Activated CD4-positive, alpha-beta T cell treated with anti-CD3 and anti-CD28 coated beads for 24 hours (primary cell): ENCODE data around the gene CPT1A.

Experiments used
- DNase-seq, 2 donors: peaks; one replicate each; pipeline ENCODE4 v3.0.0-alpha.2; 2020; ENCODE audit warnings: low read depth in 2 of 2

The CPT1A gene

DNA sequence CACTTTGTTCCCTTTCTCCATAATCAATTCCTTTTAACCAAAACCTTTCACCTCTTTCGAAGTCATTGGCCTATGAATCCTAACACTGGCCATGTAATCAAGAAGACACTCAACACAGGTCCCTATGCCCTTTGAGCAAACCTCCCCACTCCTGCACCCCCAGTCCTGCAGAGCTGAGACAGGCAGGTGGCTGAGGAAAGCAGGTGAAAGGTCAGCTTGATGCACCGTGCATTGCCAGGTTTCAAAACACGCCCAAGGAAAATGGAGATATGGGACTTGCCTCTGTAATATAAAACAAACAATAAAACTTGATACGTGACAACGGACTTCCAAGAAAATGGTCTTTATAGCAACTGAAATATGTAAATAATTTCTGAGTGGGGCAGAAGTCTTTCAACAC lies 10.6 kb downstream of the CPT1A start:
- DNase-seq: no peak

DNA sequence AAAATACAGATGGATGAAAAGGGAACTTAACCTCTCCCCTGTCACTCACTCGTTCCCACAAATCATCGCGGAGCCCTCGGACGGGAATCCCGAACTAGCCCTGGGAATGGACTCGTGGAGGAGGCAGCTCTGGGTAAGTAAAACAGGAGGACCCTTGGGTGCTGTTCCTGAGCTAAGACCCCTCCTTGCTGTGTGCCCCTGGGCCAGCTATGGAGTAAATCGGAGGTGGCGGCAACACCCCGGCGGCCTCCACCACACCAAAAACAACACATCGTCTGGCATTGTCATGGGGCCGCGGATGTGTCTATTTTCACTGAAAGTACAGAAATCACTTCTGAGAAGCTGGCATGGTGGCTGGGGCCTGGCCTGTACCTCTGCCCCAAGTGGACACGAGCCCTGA lies 12.1 kb downstream of the CPT1A start:
- DNase-seq: no peak

DNA sequence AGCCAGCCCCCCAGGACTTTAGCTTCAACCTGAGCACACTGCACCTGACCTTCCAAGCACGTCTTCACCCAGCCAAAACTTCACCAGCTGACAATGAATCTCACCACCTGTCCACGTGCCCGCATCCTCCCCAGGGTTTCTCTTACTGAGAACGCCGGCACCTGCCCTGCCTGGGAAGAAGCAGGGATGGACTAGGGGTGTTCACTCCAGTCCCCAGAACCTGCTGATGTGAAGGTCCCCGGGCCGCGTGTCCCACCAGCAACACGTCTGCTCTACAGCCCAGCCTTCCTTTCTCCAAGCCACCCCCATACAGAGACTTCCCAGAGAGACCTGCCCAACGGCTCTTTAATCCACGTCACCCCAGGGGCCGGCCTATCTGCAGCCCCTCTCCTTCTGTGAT lies 12.8 kb downstream of the CPT1A start:
- DNase-seq: no peak

DNA sequence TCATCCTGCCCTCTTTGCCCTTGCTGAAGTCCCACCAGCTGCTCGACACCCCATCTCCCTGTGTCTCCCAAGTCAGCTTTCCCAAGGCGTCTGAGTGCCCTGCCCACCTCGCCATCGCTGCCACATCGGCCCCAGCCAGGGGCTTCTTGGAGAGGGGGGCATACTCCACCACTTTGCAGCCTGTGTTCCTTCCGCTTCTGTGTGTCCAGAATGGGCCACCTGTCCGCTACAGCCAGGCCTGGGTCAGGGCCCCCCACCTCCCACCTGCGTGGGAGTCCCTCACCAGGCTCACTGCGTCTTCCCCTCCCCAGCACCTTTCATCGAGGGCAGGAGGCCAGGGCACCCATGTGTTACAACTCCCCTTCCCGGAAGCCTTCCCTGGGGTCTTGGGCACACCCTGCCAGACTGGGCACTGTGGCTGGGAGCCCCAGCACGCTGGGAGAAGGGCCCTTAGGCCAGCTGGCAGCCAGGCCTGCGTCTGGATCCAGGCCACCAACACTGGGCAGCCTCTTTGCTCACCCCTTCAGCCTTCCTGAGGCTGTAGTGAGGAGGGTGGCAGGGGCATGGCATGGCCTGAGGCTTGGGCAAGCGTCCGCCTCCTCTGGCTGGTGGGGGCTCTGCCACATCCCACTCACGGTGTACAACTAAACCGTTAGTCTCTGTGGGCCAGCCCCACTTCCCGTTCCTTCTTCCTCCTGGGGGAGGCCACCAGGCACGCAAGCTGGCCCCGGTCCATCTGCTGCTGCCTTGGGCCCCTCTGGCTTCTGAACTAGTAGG lies 13.4 kb downstream of the CPT1A start:
- no peak for DNase-seq

DNA sequence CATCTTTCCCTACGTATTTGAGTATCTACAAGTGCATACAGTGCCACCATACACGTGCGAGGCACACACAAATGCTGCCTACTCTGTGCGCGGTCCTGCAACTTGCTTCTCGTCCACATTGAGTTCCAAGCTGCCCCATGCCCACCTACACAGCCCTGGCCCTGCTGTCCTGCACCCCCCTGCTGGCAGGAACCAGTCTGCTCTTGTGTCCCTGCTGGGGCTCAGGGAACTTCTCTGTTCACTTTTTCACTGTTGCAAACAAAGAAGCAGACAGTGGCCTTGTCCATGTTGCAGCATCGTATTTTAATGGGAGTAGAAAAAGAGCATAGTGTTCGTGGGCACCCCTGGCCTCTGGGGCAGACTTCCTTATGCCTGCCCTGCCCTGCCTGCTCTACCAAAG lies 14.0 kb downstream of the CPT1A start:
- no peak for DNase-seq

DNA sequence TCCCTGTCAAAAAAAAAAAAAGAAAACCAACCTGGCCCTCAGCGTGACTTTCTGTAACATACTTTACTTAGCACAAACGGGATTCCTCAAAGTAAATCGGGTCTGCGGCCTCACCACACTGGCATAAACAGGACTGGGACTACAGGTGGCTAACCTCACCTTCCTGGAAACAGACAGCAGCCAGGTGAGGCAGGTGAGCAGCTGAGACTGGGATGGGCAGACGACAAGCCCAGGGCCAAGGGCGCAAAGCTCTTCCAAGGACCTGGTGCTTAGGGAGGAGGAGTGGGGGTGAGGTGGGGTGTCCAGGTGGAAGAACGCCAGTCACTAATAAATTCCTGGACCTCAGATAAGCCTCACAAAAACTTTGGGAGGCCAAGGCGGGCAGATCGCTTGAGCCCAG lies 15.0 kb downstream of the CPT1A start:
- DNase-seq: no peak

DNA sequence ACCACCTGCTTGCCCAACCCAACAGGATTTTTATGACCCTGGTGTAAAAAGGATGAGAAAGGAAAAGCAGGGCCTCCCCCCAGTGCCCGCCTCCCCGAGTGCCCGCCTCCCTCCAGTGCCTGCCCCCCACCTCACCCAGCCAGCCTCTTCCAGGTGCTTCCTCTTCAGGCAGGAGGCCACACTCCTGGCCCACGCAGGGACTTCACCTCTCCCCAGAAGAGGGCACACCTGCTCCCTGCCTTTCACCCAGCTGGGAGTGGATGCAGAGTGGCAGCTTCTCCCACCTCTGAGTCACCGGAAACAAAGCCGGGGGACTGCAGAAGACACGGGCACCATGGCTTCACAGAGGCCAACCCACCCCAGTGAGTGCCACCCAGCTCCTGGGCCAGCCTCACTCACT lies 16.1 kb downstream of the CPT1A start:
- no peak for DNase-seq

DNA sequence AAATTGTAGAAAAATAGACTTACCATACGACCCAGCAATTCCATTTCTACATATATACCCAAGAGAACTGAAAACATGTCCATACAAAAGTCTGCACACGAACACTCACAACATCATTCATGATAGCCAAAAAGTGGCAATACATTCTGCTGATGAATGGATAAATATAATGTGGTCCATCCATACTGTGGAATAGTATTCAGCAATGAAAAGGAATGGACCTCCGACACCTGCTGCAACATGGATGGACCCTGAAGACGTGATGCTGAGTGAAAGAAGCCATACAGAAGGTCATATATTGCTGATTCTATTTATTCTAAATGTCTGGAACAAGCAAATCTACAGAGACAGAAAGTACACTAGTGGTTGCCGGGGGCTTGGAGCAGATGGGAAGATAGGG lies 19.2 kb downstream of the CPT1A start:
- DNase-seq: no peak

DNA sequence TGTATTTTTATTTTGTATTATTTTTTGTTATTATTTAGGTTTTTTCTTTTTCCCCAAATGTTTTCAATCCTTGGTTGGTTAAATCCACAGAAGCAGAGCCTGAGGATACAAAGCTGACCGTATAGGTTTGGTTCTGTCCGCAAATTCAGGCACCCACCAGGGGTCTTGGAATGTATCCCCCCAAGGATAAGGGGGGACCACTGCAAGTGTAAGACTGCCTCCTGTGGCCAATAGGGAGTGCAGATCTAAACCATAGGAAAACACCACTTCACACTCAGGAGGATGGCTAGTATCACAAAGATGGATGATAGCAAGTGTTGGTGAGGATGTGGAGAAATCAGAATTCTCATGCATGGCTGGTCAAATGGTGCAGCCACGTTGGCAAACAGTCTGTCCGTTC lies 20.0 kb downstream of the CPT1A start:
- no peak for DNase-seq

DNA sequence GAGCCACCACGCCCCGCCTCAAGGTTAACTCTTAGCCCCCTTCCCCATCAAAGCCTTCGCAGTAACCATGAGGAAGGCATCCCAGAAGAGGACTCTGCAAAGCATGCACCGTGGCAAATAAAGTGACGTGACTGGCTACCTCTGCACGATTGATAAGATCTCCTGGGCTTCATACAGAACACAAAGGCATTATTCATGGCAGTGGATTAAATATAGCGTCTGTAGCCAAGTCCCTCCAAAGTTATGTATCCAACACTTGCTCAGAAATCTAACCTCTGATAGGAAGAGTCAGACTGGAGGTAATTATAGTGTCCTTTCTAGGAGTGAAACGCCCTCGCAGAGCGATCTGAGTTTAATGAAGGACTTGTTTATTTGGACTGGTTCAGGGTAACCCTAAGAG lies 22.4 kb downstream of the CPT1A start:
- no peak for DNase-seq

DNA sequence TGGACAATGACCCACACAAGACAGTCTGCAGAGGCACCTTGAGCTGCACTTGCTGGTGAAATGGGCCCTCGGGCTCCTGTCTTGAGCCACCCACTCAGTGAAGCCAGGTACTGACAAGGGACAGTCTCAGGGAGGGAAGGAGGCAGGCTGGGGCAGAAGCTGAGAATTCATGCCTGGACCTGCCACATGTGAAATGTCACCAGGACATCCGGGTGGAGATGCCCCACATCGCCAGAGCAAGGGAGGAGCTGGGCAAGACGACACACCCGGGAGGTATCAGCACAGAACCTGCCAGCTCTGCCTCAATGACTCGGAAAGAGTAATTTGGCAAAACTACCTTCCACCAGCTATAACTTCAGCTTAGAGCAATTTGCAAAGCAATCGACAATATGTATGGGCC lies 23.5 kb downstream of the CPT1A start:
- no peak for DNase-seq

DNA sequence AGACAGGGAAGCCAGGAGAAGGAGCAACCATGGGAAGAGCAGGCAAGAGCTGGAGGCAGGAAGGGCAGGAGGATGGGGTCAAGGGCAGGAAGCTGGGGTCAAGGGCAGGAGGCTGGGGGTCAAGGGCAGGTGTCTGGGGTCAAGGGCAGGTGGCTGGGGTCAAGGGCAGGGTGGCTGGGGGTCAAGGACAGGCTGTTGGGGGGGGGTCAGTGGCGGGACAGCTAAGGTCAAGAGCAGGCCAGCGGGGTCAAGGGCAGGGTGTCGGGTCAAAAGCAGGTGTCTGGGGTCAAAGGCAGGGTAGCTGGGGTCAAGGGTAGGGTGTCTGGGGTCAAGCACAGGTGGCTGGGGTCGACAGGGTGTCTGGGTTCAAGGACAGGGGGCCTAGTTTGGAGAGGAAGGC lies 24.2 kb downstream of the CPT1A start:
- no peak for DNase-seq

DNA sequence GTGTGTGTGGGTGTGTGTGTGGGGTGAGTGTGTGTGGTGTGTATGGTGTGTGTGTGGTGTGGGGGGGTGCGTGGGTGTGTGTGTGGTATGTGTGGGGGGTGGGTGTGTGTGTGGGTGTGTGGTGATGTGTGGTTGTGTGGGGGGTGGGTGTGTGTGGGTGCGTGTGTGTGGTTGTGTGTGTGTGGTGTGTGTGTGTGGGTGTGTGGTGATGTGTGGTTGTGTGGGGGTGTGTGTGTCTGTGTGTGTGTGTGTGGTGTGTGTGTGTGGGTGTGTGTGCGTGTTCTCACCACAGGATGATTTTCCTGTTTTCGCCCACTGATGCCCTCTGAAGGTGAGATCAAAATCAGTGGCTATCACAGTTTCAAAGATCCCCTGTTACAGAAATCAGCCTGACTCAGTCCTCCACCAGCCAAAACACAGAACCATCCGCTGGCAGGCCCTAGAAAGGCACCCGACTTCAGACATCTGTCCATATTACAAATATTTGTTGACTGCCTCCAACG lies 24.7 kb downstream of the CPT1A start:
- DNase-seq: no peak

DNA sequence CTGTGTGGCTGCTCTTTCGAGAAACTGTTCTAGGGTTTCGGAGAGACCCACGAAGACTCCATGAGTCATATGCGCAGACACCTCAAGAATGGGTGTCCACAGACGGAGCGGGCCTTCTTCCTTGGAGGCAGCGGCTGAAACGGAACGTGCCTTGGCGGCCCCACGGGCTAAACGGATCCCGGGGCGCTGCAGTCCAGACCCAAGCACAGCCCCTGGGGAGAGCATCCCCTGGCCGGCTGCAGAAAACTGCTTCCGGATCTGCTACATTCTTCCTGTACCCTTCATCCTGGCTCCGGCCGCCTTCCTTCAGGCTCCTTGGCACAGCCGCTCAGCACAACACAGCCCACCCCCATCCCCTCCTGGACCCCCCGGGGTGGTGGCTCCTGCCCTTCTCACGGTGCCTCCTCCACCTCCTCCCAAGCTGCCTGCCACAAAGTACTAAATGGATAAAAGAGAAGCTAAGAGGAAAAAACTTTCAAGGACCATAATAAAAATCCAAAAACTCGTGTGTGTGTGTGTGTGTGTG lies 25.4 kb downstream of the CPT1A start:
- no peak for DNase-seq

DNA sequence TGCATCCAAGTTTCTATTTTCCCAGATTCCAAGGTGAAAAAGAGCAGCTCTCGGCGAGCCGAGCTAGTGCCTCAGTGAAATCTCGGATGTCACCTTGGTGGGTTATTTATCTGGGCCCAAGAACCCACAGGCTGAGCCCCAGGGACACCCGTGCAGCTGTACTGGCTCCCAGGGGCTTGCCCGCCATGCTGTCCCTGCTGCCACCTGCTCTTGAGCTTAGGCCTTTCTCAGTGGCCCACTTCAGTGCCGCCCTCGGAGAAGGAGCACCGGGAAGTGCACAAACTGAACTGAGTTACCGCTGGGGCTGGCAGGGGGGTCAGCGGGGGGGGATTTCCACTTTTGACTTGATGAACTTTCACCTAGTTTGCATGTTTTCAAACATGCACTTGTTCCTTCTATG lies 27.9 kb downstream of the CPT1A start:
- DNase-seq: no peak

DNA sequence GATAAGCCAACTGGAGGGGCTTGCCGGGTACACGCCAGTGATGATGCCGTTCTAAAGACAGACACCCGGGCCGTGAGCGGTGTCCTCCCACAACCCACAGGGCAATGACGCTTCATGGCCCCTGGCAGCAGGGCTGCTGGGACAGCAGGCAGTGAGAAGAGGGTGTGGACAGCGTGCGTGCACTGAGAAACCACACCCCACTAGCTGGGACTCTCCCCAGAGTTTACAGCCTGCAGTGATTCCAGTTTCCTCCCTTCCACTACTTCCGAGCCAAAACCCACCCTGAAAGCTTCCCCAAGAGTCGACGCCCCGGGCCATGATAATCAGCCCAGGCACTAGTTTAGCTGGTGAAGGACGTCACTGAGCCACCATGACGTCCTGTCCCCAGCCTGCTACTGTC lies 29.2 kb downstream of the CPT1A start:
- no peak for DNase-seq

DNA sequence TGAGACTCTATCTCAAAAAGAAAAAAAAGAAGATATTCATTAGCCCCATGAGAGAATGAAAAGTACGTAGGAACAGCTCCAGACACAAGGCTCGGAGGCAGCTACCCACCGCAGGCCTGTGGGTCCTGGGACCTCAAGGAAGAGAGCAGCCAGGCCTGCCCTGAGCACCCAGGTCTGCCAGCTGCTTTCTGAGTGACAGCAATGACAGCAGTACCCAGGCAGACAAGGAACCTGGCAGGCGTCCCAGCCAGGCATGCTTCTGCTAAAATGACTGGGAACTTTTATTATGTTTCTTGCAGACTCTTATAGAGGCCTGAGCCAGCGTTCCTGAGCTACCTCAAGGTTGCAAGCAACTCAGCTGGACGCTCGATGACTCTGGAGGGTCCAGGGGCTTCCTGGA lies 31.6 kb downstream of the CPT1A start:
- DNase-seq: no peak

DNA sequence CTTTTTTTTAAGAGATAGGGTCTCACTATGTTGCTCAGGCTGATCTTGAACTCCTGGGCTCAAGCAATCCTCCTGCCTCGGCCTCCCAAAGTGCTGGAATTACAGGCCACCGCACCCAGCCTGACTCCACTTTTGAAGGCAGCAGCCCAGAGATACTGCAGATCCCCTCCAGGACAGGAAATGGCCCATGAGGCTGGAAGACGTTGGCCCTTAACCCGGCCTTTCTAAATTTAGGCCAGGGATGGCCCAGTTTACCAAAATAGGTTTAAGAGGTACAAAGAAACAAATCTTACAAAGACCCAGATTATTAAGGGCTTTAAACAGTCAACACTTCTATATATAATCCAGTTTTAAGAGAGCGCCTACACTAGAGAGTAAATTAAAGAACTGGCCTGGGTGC lies 32.2 kb downstream of the CPT1A start:
- DNase-seq: no peak

DNA sequence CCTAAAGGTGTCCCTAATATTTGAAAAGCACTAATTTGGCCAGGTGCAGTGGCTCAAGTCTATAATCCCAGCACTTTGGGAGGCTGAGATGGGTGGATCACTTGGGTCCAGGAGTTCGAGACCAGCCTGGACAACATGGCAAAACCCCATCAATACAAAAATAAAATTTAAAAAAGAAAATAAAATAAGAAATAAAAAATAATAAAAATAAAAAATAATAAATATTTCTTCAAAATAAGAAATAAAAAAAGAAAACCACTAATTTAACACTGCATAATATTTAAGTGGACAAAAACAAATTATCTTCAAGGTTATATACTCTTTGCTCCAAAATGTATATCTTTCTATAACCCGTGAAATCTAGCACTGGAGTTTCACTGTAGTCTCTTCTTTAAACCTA lies 32.9 kb downstream of the CPT1A start:
- DNase-seq: no peak

DNA sequence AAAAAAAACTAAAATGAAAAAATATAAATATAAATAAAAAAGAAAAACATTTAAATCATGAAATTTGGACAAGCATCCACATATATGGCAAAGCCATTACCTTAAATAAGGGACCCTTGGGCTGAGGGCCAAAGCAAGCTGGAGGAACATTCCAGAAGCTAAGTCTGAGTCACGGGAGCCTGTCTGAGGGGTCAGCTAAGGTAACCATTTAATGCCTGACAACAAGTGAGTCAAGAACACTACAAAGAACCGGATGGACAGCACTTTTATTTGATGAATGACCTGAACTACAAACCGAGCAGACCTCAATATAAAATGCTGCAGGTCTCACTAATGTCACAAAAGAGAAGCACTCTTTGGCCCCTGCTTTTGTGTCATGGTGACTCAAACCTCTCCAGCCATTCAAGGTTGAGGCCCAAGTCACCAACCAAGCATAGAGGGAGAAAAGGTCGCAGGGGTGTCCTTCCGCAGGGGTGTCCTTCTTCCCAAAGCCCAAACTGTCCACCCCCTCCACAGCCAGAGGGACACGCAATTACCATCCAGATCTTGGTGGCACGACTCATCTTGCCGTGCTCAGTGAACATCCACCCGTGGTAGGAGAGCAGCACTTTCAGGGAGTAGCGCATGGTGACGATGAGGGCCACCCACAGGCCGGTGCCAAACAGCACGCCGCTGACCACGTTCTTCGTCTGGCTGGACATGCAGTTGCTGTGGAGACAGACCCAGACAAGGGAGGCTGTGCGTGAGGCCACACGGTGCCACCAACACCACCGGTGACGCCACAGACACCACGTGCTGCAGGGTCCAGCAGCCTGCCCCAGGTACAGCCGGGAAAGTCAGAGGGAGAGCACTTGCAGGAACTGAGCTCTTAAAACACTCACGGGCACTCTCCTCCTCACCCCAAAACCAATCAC lies 34.5 kb downstream of the CPT1A start:
- no peak for DNase-seq

DNA sequence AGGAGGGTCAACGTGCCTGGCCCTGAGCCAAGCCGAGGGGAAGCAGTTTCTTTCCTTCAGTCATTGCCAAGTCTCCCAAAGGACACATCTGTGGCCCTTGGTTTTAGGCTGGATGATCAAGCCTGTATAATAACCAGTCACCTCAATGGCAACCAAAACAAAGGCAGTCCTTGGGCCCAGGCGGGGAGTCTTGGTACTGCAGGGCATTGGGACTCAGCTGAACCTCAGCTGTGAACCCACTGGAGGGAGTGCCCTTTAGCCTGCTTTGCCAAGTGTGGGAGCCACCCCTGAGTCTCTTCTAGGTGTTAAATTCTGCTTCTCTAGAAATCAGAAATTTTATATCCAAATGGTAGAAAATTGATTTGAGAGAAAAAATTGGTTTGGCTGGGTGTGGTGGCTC lies 36.9 kb downstream of the CPT1A start:
- no peak for DNase-seq

DNA sequence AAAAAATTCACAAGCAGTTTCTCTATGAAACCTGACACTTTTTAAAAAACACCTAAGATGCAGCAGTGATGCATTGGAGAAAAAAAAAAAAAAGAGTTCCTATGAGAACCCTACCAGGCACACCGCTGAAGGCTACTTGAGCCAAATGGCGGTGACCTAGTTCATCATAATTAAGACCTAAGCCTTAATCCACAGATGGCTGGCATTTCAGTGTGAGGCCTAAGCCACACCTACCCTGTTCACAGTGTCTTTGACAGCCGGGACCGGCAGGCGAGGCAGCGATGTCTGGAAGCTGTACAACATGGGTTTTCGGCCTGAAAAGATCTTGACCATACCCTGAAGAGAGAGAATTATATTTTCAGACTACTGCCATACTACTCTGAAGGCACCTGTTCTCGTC lies 38.0 kb downstream of the CPT1A start:
- no peak for DNase-seq
